Endothelial cell of umbilical vein (primary cell): ENCODE data around the gene COL9A3. TPM values are rescaled to one million over a fixed set of nuclear protein-coding genes. Genes with fewer than 3 reads are reported as not detected.

ENCODE experiments used
- BruUV-seq: library from RNA; stranded (reverse); fragments of 400-500 nt; replicated peaks from 2 replicates; lab custom pipeline; 2021; lab: Mats Ljungman, UMichigan
- CTCF ChIA-PET: fragments of 300-600, 350-600 bp; sonication (Branson Sonifier 250); formaldehyde crosslinking; loops from one replicate; lab custom pipeline; 2021; ENCODE audit warnings: antibody characterized with exemption, inconsistent platforms; lab: Charles Lee
- POLR2A ChIA-PET: fragments of 300-600, 350-600 bp; sonication (Branson Sonifier 250); formaldehyde crosslinking; loops from one replicate; lab custom pipeline; 2021; ENCODE audit warnings: antibody characterized with exemption, inconsistent platforms; lab: Charles Lee
- DNase-seq: peaks from one replicate; pipeline ENCODE4 v3.0.0-alpha.2; 2011; ENCODE audit warnings: low read depth, low spot score
- FAIRE-seq: peaks from 2 replicates; lab custom pipeline; 2011; peaks lifted over from hg19 to GRCh38; lab: Jason Lieb, UNC
- H2AFZ ChIP-seq: 2 replicates; pipeline ENCODE4 v1.6.0; 2012; ENCODE audit warnings: low read depth, low read length, control low read depth, inconsistent platforms
- H3K27ac ChIP-seq: 2 replicates; pipeline ENCODE4 v1.5.1; 2011; ENCODE audit warnings: low read depth, mild to moderate bottlenecking, control low read depth, low read length, moderate library complexity; ENCODE audit not compliant: insufficient read depth
- H3K27me3 ChIP-seq, 2 experiments: 2 replicates each; pipeline versions ENCODE4 v1.6.0 to v1.6.1; 2011; ENCODE audit warnings: low read length in 2 of 2, mixed read lengths in 1 of 2; ENCODE audit not compliant: control insufficient read depth in 2 of 2, insufficient read depth in 2 of 2
- H3K36me3 ChIP-seq, 2 experiments: 2 replicates in 1 of 2; 3 replicates in 1 of 2; pipeline ENCODE4 v1.5.1; 2011; ENCODE audit warnings: low read length in 2 of 2, mild to moderate bottlenecking in 1 of 2, moderate library complexity in 1 of 2; ENCODE audit not compliant: control insufficient read depth in 2 of 2, insufficient read depth in 2 of 2; ENCODE audit errors: extremely low read depth in 1 of 2
- H3K4me1 ChIP-seq: 3 replicates; pipeline ENCODE4 v1.5.1; 2011; ENCODE audit warnings: mild to moderate bottlenecking, low read length; ENCODE audit not compliant: control insufficient read depth, insufficient read depth; ENCODE audit errors: extremely low read depth
- H3K4me2 ChIP-seq: 2 replicates; pipeline ENCODE4 v1.6.1; 2011; ENCODE audit warnings: low read length, control low read depth, mixed read lengths; ENCODE audit not compliant: insufficient read depth
- H3K4me3 ChIP-seq, 3 experiments: fragments of 200-600 bp in 1 of 3; sonication (generic), shearing (Covaris generic) in 1 of 3; replicated peaks in 1 of 3; 2 replicates each; pipeline ENCODE4 v1.5.1; 2011 to 2016; ENCODE audit warnings: control low read depth in 3 of 3, low read length in 3 of 3, mild to moderate bottlenecking in 2 of 3, inconsistent platforms in 1 of 3, low read depth in 1 of 3, moderate library complexity in 1 of 3; ENCODE audit not compliant: insufficient read depth in 1 of 3
- H3K79me2 ChIP-seq: 2 replicates; pipeline ENCODE4 v1.6.0; 2012; ENCODE audit warnings: low read length, inconsistent platforms; ENCODE audit not compliant: control insufficient read depth, insufficient read depth
- H3K9ac ChIP-seq: replicated peaks from 2 replicates; pipeline ENCODE3; 2011; ENCODE audit warnings: low read length, control low read depth; ENCODE audit not compliant: insufficient read depth; ENCODE audit errors: extremely low read depth
- H3K9me1 ChIP-seq: replicated peaks from 3 replicates; pipeline ENCODE4 v1.6.0; 2011; ENCODE audit warnings: mild to moderate bottlenecking, low read length; ENCODE audit not compliant: control insufficient read depth, insufficient read depth; ENCODE audit errors: extremely low read depth
- H3K9me3 ChIP-seq: replicated peaks from 2 replicates; pipeline ENCODE4 v1.5.1; 2012; ENCODE audit warnings: low read length, inconsistent platforms; ENCODE audit not compliant: control insufficient read depth, insufficient read depth
- H4K20me1 ChIP-seq: replicated peaks from 2 replicates; pipeline ENCODE3; 2011; ENCODE audit warnings: mild to moderate bottlenecking, low read length; ENCODE audit not compliant: control insufficient read depth, insufficient read depth; ENCODE audit errors: extremely low read depth
- POLR2A ChIP-seq: IDR thresholded peaks from 2 replicates; pipeline ENCODE4 v1.6.1; 2012; ENCODE audit warnings: low read depth, mild to moderate bottlenecking, control low read depth, low read length
- dilution Hi-C: fragments of 300-500 bp; cut with MboI; formaldehyde crosslinking; loops from one replicate; pipeline ENCODE4 v1.15.0; 2019; ENCODE audit warnings: low sequenced_read_pairs; ENCODE audit not compliant: extremely low pct_ligation_motif_present
- intact Hi-C: fragments of 100-400 bp; cut with micrococcal nuclease; formaldehyde crosslinking; loops from one replicate; pipeline ENCODE4 v1.10.0; 2022
- polyA plus RNA-seq, 4 experiments: library from polyadenylated mRNA; depleted of rRNA in 3 of 4; stranded (reverse) in 3 of 4; unstranded in 1 of 4; fragments of >200 nt; gene quantifications; 2 replicates each; pipeline versions ENCODE4 v1.2.1 to v1.2.3, GENCODE V29; 2011 to 2012; ENCODE audit warnings: missing spikeins in 1 of 4
- total RNA-seq: library from RNA; stranded (reverse); gene quantifications from 2 replicates; pipeline ENCODE4 v1.2.3, GENCODE V29; 2021
- TF ChIP-seq, protein P1 (sequence below), 2 donors: IDR thresholded peaks; 1 replicate in 1 of 2; 2 replicates in 1 of 2; pipeline ENCODE4 v1.5.1; 2011; ENCODE audit warnings: low read length in 2 of 2, mild to moderate bottlenecking in 2 of 2, moderate library complexity in 2 of 2, control low read depth in 1 of 2, inconsistent platforms in 1 of 2, low read depth in 1 of 2; ENCODE audit not compliant: insufficient read depth in 1 of 2; ENCODE audit errors: extremely low read depth in 1 of 2

COL9A3 gene
- total and polyA plus RNA-seq, 2 donors (not counting 3 experiments of a cell fraction or from before 2014, with no cell fraction given) = 0.46 to 0.60 TPM

DNA sequence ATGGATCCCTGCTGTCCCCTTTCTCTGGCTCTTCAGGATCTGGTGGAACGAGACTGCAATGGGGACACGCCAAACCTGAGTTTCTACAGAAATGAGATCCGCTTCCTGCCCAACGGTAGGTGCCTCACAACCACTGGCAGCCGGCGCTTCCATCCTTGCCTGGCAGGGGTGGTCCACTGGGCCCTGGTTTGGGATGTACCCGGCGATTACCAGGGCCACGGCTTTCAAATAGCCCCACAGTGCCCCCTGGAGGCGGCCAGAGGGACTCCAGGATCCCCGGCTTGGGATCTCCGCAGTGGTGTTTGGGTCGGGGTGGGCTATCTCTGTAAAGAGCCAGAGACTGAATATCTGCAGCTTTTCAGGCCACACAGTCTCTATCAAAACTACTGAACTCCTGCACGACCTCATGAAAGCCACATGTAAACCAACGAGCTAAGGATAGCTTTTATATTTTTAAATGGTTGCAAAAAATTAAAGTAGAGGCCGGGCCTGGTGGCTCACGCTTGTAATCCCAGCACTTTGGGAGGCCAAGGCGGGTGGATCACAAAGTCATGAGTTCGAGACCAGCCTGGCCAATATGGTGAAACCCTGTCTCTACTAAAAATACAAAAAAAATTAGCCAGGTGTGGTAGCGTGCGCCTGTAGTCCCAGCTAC lies 8.5 kb upstream of the COL9A3 start:
- H3K9ac ChIP-seq = no peak overlapping the region
- intact Hi-C loops (loop anchor here (1.0 to 10.0 kb wide), 5 partner anchors 17 to 424 kb away; partner anchors contain the start of gene RPS21), dilution Hi-C loops (no loop called here)
- peaks cover 9 to 35% of the 10 kb centered on the region in 2 experiments for H3K36me3 ChIP-seq
- peak; percentile 69 for FAIRE-seq
- H3K79me2 ChIP-seq = peaks cover 23% of the 10 kb centered on the region
- TF ChIP-seq POLR2A = no peak
- TF ChIP-seq, protein P1, sequence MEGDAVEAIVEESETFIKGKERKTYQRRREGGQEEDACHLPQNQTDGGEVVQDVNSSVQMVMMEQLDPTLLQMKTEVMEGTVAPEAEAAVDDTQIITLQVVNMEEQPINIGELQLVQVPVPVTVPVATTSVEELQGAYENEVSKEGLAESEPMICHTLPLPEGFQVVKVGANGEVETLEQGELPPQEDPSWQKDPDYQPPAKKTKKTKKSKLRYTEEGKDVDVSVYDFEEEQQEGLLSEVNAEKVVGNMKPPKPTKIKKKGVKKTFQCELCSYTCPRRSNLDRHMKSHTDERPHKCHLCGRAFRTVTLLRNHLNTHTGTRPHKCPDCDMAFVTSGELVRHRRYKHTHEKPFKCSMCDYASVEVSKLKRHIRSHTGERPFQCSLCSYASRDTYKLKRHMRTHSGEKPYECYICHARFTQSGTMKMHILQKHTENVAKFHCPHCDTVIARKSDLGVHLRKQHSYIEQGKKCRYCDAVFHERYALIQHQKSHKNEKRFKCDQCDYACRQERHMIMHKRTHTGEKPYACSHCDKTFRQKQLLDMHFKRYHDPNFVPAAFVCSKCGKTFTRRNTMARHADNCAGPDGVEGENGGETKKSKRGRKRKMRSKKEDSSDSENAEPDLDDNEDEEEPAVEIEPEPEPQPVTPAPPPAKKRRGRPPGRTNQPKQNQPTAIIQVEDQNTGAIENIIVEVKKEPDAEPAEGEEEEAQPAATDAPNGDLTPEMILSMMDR (IDR thresholded peaks at IDR 0.05; ENCODE audit: extremely low read depth in 1 of 2, insufficient read depth in 1 of 2, low read depth in 1 of 2, low read length in 2 of 2) = peak; percentile 78 to 93
- no peak overlapping the region for H3K27ac ChIP-seq
- peak; percentile 44 for DNase-seq
- BruUV-seq = no TSS peak
- no peaks in the 10 kb centered on the region for H4K20me1 ChIP-seq
- ChIA-PET POLR2A (no interaction called here), CTCF (interaction anchor here (0.6 to 2.2 kb wide), 22 partner anchors 8 to 398 kb away, joined by 3 to 22 read pairs (median 4); partner anchors contain the start of genes COL9A3, MRGBP and NTSR1)
- H3K4me2 ChIP-seq = no peak overlapping the region
- no peak overlapping the region for H2AFZ ChIP-seq
- H3K9me3 ChIP-seq = no peaks in the 10 kb centered on the region
- H3K4me1 ChIP-seq = peaks cover 11% of the 10 kb centered on the region
- no peaks in the 10 kb centered on the region for H3K9me1 ChIP-seq
- no peak overlapping the region for H3K4me3 ChIP-seq
- no peaks in the 10 kb centered on the region for H3K27me3 ChIP-seq
